Ovary (tissue), 9 donors: ENCODE measurements around the gene ROBO2. TPM values are rescaled to one million over a fixed set of nuclear protein-coding genes. Genes with fewer than 3 reads are reported as not detected.

Experiments used
- DNase-seq, 5 donors: peaks; one replicate each; pipeline ENCODE4 v3.0.0-alpha.2; 2019 to 2020
- H3K27ac ChIP-seq, 2 donors: fragments of 200-600 bp; one replicate each; pipeline versions ENCODE4 v1.5.1 to v1.8.0; 2019 to 2022
- H3K27me3 ChIP-seq: fragments of 200-600 bp; one replicate; pipeline ENCODE4 v1.8.0; 2022
- H3K36me3 ChIP-seq: fragments of 200-600 bp; sonication (generic); one replicate; pipeline ENCODE4 v1.5.1; 2019
- H3K4me1 ChIP-seq: one replicate; pipeline ENCODE4 v1.8.1; 2013; ENCODE audit warnings: mild to moderate bottlenecking, moderate library complexity; ENCODE audit not compliant: insufficient read depth
- H3K4me3 ChIP-seq: fragments of 200-600 bp; sonication (generic); one replicate; pipeline ENCODE4 v1.5.1; 2017
- H3K9me3 ChIP-seq, 2 donors: fragments of 200-600 bp in 1 of 2; sonication (generic) in 1 of 2; one replicate each; pipeline versions ENCODE4 v1.5.1 to v1.8.1; 2013 to 2019; ENCODE audit warnings: mild to moderate bottlenecking in 1 of 2, moderate library complexity in 1 of 2
- EP300 ChIP-seq: sonication (generic); formaldehyde crosslinking; IDR thresholded peaks from one replicate; pipeline ENCODE4 v1.6.1; 2017; ENCODE audit warnings: antibody characterized with exemption
- POLR2A ChIP-seq: fragments of 450-650 bp; IDR thresholded peaks from one replicate; pipeline ENCODE4 v1.6.1; 2017; ENCODE audit warnings: antibody characterized with exemption, mild to moderate bottlenecking, moderate library complexity
- WGBS, 3 donors: extraction: QIAGEN DNeasy Blood & Tissue Kit in 1 of 3; methylation state at CpG; one replicate each; pipeline versions ENCODE4 v1.1.5 to v1.1.7; 2013 to 2017; 5-methylcytosine and 5-hydroxymethylcytosine counted together
- intact Hi-C, 4 donors: fragments of 100-400 bp; cut with DNase I; formaldehyde crosslinking; loops; one replicate each; pipeline versions ENCODE4 v1.11.0 to v1.15.1; 2022 to 2023
- polyA plus RNA-seq, 2 donors: library from polyadenylated mRNA; stranded (reverse); fragments of 200-250 nt in 1 of 2; fragments of 350-450 nt in 1 of 2; fragmentation: Illumina TruSeq in 1 of 2; extraction: RNeasy Lipid Tissue Mini Kit (QIAGEN cat#74804) in 1 of 2; gene quantifications; one replicate each; pipeline ENCODE4 v1.2.3, GENCODE V29; 2013 to 2014
- total RNA-seq, 7 donors: library from RNA; depleted of rRNA in 2 of 7; stranded (reverse); fragments of >200 nt in 2 of 7; fragmentation: NEBNext Ultra II Directional in 3 of 7; extraction: Animal tissue kit (Norgen Biotek cat#: 25700) in 3 of 7; gene quantifications; one replicate each; pipeline versions ENCODE4 v1.1.0 to v1.2.4, GENCODE V29; 2016 to 2023
- TF ChIP-seq, protein P1 (sequence below), 3 donors: fragments of 450-650 bp in 2 of 3; fragments of 200-600 bp in 1 of 3; IDR thresholded peaks; one replicate each; pipeline versions ENCODE4 v1.5.1 to v1.8.0; 2016 to 2022; ENCODE audit warnings: antibody characterized with exemption in 3 of 3, mild to moderate bottlenecking in 1 of 3
- donor health status: DM: no; HTN: no; CAD: no; lungs with moderate emphysema.
- donor health status: DM: no; HTN: no; CAD: no.
- donor health status: Bipolar disorder and iron deficiency.
- donor health status: DM: yes; HTN: yes; CAD: no.
- donor health status: DM: no; HTN: no; CAD: no.
- donor health status: DM: yes; HTN: yes; CAD: no.

The ROBO2 gene
- total and polyA plus RNA-seq, 9 donors, result 3.4 to 14.8 (median 5.6) TPM

DNA sequence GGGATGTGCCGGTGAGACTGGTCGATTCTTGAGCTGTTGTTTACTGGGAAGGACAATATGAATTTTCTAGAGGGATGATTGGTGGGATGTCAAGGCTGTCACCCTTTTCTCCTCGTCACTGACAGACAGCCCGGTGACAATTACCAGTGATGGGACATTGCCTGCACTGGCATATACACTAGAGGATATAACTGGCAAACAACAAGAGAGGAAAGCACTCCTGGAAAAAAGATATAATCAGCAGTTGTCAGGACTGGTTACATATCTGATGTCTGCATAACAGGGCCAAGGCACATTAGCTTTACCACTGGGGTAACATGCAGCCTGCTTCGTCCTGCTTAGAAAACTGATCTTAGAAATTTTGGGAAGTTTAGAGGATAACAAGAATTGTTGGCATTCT is 131.1 kb downstream of the ROBO2 start:
- H3K4me3 ChIP-seq, result no peak overlapping the region
- H3K27me3 ChIP-seq, result no peaks in the 10 kb centered on the region
- H3K27ac ChIP-seq, result no peak overlapping the region
- WGBS, 3 donors, result 82 to 91% (median 89%) methylated on average over 5 of the region's 5 CpGs
- H3K36me3 ChIP-seq, result no peaks in the 10 kb centered on the region
- intact Hi-C loops, result no loop called here
- H3K4me1 ChIP-seq, result no peaks in the 10 kb centered on the region
- H3K9me3 ChIP-seq, result no peaks in the 10 kb centered on the region
- no peak for DNase-seq
- TF ChIP-seq POLR2A, result no peak

DNA sequence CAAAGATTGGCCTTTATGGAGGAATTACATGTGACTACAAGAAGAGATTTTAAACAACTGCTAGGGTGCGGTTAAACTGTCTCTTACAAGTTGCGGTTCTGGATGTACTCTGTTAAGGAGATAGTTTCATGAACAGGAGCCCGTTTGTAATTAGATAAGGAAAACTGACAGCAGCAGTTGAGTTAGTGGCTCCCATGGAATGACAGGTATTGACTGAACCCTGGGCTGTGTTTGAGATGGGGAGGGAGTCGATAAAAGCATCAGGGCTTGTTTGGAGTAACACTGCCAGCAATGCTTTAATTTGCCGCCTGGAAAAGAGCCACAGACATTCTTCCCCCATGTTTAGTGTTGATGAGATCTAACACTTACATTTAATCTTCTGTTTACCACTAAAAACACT is 139.9 kb downstream of the ROBO2 start:
- no peak for TF ChIP-seq POLR2A
- TF ChIP-seq, protein P1, sequence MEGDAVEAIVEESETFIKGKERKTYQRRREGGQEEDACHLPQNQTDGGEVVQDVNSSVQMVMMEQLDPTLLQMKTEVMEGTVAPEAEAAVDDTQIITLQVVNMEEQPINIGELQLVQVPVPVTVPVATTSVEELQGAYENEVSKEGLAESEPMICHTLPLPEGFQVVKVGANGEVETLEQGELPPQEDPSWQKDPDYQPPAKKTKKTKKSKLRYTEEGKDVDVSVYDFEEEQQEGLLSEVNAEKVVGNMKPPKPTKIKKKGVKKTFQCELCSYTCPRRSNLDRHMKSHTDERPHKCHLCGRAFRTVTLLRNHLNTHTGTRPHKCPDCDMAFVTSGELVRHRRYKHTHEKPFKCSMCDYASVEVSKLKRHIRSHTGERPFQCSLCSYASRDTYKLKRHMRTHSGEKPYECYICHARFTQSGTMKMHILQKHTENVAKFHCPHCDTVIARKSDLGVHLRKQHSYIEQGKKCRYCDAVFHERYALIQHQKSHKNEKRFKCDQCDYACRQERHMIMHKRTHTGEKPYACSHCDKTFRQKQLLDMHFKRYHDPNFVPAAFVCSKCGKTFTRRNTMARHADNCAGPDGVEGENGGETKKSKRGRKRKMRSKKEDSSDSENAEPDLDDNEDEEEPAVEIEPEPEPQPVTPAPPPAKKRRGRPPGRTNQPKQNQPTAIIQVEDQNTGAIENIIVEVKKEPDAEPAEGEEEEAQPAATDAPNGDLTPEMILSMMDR (IDR thresholded peaks at IDR 0.05), result no peak
- TF ChIP-seq EP300, result no peak
- intact Hi-C loops, result no loop called here

DNA sequence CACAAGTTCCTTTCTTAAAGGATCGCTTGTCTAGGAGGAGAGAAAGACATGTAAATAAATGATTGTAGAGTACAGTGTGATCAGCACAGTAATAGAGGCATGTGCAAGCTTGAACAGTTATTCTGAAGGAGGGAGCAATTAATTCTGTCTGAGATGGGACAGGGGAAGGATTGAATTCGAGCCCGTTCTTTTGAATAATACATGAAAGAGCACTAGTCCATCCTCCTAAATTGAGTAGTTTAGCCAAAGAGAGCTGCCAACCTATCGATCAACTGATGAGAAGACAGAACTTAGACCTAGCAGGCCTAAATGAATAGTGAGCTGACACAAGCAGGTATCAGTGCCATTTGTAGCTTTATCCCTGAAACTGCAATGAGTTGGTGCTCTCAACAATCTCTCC is 142.4 kb downstream of the ROBO2 start:
- no peak overlapping the region for H3K27ac ChIP-seq
- H3K4me3 ChIP-seq, result no peak overlapping the region
- intact Hi-C loops, result no loop called here
- H3K27me3 ChIP-seq, result no peaks in the 10 kb centered on the region
- H3K9me3 ChIP-seq, result no peaks in the 10 kb centered on the region
- H3K4me1 ChIP-seq, result peaks cover 3% of the 10 kb centered on the region
- TF ChIP-seq POLR2A (no peak), EP300 (no peak)
- TF ChIP-seq, protein P1 (IDR thresholded peaks at IDR 0.05), result no peak
- no peak for DNase-seq
- 71 to 85% (median 84%) methylated on average over 4 of the region's 4 CpGs for WGBS, 3 donors
- no peaks in the 10 kb centered on the region for H3K36me3 ChIP-seq

More for the DNA sequence above, 139.9 kb downstream of the ROBO2 start:
- no peak for DNase-seq
- WGBS, 3 donors, result 14 to 43% (median 16%) methylated on average over 5 of the region's 5 CpGs
- Histone ChIP-seq H3K27me3 (no peaks in the 10 kb centered on the region), H3K9me3 (no peaks in the 10 kb centered on the region), H3K27ac (no peak overlapping the region), H3K36me3 (no peaks in the 10 kb centered on the region), H3K4me3 (no peak overlapping the region), H3K4me1 (peaks cover 3% of the 10 kb centered on the region)

DNA sequence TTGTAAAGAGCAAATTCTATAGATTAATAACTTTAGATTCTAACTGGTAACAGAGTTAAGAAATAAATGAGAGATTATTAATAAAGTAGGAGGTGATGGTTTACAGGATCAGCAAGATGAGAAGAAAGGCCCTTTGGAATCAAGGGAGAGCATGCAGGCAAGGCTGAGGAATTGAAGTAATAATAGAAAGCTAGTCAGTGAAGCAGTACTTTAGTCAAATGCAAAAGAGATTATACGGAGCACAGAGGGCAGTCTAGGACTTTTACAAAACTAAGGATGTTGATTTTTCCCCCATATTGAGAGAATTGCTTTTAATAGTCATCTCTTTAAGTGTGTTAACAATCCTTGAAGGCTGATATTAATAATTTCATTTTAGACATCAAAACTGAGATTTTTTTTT is 146.4 kb downstream of the ROBO2 start:
- Histone ChIP-seq H3K36me3 (no peaks in the 10 kb centered on the region), H3K4me1 (peaks cover 2% of the 10 kb centered on the region), H3K27ac (no peak overlapping the region), H3K27me3 (no peaks in the 10 kb centered on the region), H3K9me3 (no peaks in the 10 kb centered on the region), H3K4me3 (no peak overlapping the region)
- intact Hi-C loops, result no loop called here
- no peak for TF ChIP-seq EP300
- TF ChIP-seq, protein P1 (IDR thresholded peaks at IDR 0.05), result no peak
- TF ChIP-seq POLR2A, result no peak
- no peak for DNase-seq
- WGBS, 3 donors, result 47 to 59% (median 57%) methylated on average over 1 of the region's 1 CpG

DNA sequence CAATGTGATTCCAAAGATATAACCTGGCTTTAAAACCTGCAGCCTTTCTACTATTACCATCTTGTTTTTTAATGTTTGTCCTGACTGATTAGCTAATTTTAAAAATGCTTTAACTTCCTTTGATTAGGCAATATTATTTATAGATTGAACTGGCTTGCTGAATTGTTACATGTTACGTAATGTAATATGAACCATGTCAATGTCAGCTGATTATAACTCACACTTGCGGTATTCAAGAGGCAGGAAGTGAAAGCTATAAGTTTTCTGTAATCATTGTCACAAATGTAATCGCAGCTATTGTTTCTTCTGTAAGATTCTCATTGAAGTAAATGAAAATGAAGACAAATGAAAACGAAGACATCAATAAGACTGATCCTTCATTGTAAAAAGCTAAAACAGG is 146.8 kb downstream of the ROBO2 start:
- H3K27ac ChIP-seq, result no peak overlapping the region
- no peak for DNase-seq

More for the DNA sequence above, 146.8 kb downstream of the ROBO2 start:
- no peaks in the 10 kb centered on the region for H3K27me3 ChIP-seq
- no peaks in the 10 kb centered on the region for H3K36me3 ChIP-seq
- H3K9me3 ChIP-seq, result no peaks in the 10 kb centered on the region
- TF ChIP-seq, protein P1 (IDR thresholded peaks at IDR 0.05), result no peak
- no peak for TF ChIP-seq EP300
- no peak for TF ChIP-seq POLR2A
- WGBS, 3 donors, result 55 to 61% (median 55%) methylated on average over 4 of the region's 4 CpGs
- H3K4me1 ChIP-seq, result peaks cover 3% of the 10 kb centered on the region
- intact Hi-C loops, result no loop called here
- no peak overlapping the region for H3K4me3 ChIP-seq
